ENCODE results near the gene SLC47A2. TPM values are rescaled to one million over a fixed set of nuclear protein-coding genes. Genes with fewer than 3 reads are reported as not detected.

Gene SLC47A2
- total and polyA plus RNA-seq, 8 donors = not detected

- Histone ChIP-seq H3K9me3 (no peaks in the 10 kb centered on the region), H3K27me3 (no peaks in the 10 kb centered on the region), H3K36me3 (no peaks in the 10 kb centered on the region), H3K4me1 (no peaks in the 10 kb centered on the region), H3K27ac (no peak overlapping the region), H3K4me3 (no peak overlapping the region)
- FAIRE-seq = no peak
- 72 to 75% methylated on average over 12 of the region's 12 CpGs for WGBS, 2 donors
- peak; percentile 55 to 87 (median 74) for ATAC-seq
- DNase-seq = peak in 1 of 6 donors; percentile 65
- no peak for TF ChIP-seq CTCF (IDR thresholded peaks at IDR 0.05)
- intact Hi-C loops (cut with DNase I) = no loop called here
These were observed 36.7 kb upstream of the SLC47A2 start for GRCh38 chr17:19753051-19753509.

GRCh38 chr17:19752216-19753050 lies 36.0 kb upstream of the SLC47A2 start:
- DNase-seq = no peak
- TF ChIP-seq CTCF (IDR thresholded peaks at IDR 0.05) = no peak
- 83 to 87% methylated on average over 15 of the region's 15 CpGs for WGBS, 2 donors
- FAIRE-seq = no peak
- Histone ChIP-seq H3K27ac (no peak overlapping the region), H3K4me3 (no peak overlapping the region), H3K27me3 (no peaks in the 10 kb centered on the region), H3K36me3 (no peaks in the 10 kb centered on the region), H3K9me3 (no peaks in the 10 kb centered on the region), H3K4me1 (no peaks in the 10 kb centered on the region)
- intact Hi-C loops (cut with DNase I) = no loop called here
- ATAC-seq = no peak

GRCh38 chr17:19750835-19751234 lies 34.5 kb upstream of the SLC47A2 start:
- Histone ChIP-seq H3K9me3 (no peaks in the 10 kb centered on the region), H3K4me1 (no peaks in the 10 kb centered on the region), H3K27me3 (no peaks in the 10 kb centered on the region), H3K4me3 (no peak overlapping the region), H3K27ac (no peak overlapping the region), H3K36me3 (no peaks in the 10 kb centered on the region)
- no peak for ATAC-seq
- intact Hi-C loops (cut with DNase I) = no loop called here
- no peak for TF ChIP-seq CTCF (IDR thresholded peaks at IDR 0.05)
- DNase-seq = peak in 1 of 6 donors; percentile 21
- no peak for FAIRE-seq
- 87 to 93% methylated on average over 3 of the region's 3 CpGs for WGBS, 2 donors

- DNase-seq (peak in 1 of 6 donors; percentile 37), ATAC-seq (no peak), FAIRE-seq (no peak)
- intact Hi-C loops (cut with DNase I) = no loop called here
- Histone ChIP-seq H3K4me1 (peaks cover 0 to 2% (median 0%) of the 10 kb centered on the region in 3 donors), H3K4me3 (no peak overlapping the region), H3K27ac (no peak overlapping the region), H3K27me3 (no peaks in the 10 kb centered on the region), H3K36me3 (no peaks in the 10 kb centered on the region), H3K9me3 (no peaks in the 10 kb centered on the region)
- WGBS, 2 donors = 88 to 92% methylated on average over 9 of the region's 9 CpGs
- TF ChIP-seq CTCF (IDR thresholded peaks at IDR 0.05) = no peak
These were observed 33.7 kb upstream of the SLC47A2 start for GRCh38 chr17:19750020-19750572.

- no peak for ATAC-seq
- no peak for DNase-seq
- WGBS, 2 donors = 74 to 76% methylated on average over 12 to 13 of the region's 13 CpGs
- Histone ChIP-seq H3K36me3 (no peaks in the 10 kb centered on the region), H3K27ac (no peak overlapping the region), H3K4me3 (no peak overlapping the region), H3K9me3 (no peaks in the 10 kb centered on the region), H3K27me3 (no peaks in the 10 kb centered on the region), H3K4me1 (peaks cover 0 to 4% (median 0%) of the 10 kb centered on the region in 3 donors)
- intact Hi-C loops (cut with DNase I) = no loop called here
- TF ChIP-seq CTCF (IDR thresholded peaks at IDR 0.05) = no peak
- no peak for FAIRE-seq
These were observed 32.4 kb upstream of the SLC47A2 start for GRCh38 chr17:19748807-19749193.

All from pancreas (tissue), 10 donors.